ENCODE measurements around the gene MMP15. TPM values are rescaled to one million over a fixed set of nuclear protein-coding genes. Genes with fewer than 3 reads are reported as not detected.

MMP15 gene
- polyA plus RNA-seq, 1 of the 3 experiments (the other 2 are of a cell fraction) = 3.1 TPM

DNA sequence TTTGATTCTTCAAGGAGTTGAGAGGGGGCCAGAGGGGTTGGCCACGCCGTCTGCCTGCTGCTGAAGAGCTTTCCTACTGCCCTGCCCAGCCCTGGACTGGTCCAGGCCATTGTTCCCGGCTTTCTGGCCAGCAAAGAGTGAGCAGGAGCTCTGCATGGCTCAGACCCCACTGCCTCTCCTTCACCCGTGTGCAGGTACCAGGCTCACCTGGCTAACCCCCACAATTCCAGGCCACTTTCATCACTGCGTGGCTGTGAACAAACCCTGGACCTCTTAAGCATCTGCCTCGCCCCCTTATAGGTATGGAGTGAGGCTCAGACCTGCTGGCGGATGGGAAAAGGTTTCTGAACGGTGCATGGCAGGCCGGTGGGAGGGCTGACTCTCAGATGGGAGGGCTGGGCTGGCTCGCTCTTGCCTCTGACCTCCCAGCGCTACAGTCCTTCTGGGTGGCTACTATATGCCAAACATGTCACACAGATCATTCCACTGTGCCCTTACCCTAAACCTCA, 33.9 kb upstream of the MMP15 start:
- ChIA-PET CTCF (interaction anchor here (0.6 to 3.3 kb wide), 2 partner anchors 9 to 213 kb away, joined by 3 to 18 read pairs; partner anchors contain the start of genes USB1 and ZNF319), POLR2A (no interaction called here)
- H3K9me3 ChIP-seq = no peaks in the 10 kb centered on the region
- TF ChIP-seq TEAD4 (IDR thresholded peaks at IDR 0.05; ENCODE audit: borderline replicate concordance, insufficient read depth) = no peak
- no peak for TF ChIP-seq ELF1 (IDR thresholded peaks at IDR 0.05)
- TF ChIP-seq NRF1 (IDR thresholded peaks at IDR 0.05; ENCODE audit: low read depth, low read length) = no peak
- TF ChIP-seq, protein P1, sequence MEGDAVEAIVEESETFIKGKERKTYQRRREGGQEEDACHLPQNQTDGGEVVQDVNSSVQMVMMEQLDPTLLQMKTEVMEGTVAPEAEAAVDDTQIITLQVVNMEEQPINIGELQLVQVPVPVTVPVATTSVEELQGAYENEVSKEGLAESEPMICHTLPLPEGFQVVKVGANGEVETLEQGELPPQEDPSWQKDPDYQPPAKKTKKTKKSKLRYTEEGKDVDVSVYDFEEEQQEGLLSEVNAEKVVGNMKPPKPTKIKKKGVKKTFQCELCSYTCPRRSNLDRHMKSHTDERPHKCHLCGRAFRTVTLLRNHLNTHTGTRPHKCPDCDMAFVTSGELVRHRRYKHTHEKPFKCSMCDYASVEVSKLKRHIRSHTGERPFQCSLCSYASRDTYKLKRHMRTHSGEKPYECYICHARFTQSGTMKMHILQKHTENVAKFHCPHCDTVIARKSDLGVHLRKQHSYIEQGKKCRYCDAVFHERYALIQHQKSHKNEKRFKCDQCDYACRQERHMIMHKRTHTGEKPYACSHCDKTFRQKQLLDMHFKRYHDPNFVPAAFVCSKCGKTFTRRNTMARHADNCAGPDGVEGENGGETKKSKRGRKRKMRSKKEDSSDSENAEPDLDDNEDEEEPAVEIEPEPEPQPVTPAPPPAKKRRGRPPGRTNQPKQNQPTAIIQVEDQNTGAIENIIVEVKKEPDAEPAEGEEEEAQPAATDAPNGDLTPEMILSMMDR (IDR thresholded peaks at IDR 0.05) = no peak
- no peak overlapping the region for H3K4me3 ChIP-seq (ENCODE audit: low read depth in 2 of 2, low read length in 1 of 2)
- H3F3A ChIP-seq (replicated peaks; ENCODE audit: insufficient read depth) = no peaks in the 10 kb centered on the region
- no peak overlapping the region for H3K4me2 ChIP-seq
- no peak overlapping the region for H3K27ac ChIP-seq (ENCODE audit: low read depth in 2 of 2, low read length in 1 of 2)
- 92% methylated on average over 5 of the region's 11 CpGs for WGBS (ENCODE audit: low lambda C conversion rate)
- no peaks in the 10 kb centered on the region for H3K79me2 ChIP-seq (ENCODE audit: insufficient read depth)
- H3K4me1 ChIP-seq (ENCODE audit: control insufficient read depth in 1 of 2, insufficient read depth in 2 of 2, low read depth in 1 of 2, low read length in 1 of 2) = peaks cover 0 to 6% of the 10 kb centered on the region in 2 experiments; a peak in 1 of 4 replicates
- peaks cover 0 to 20% of the 10 kb centered on the region in 2 experiments for H3K36me3 ChIP-seq (replicated peaks in 1 of 2; ENCODE audit: control insufficient read depth in 1 of 2, insufficient read depth in 2 of 2, low read length in 1 of 2)
- DNase-seq = no peak
- H2AFZ ChIP-seq (ENCODE audit: low read depth) = no peak overlapping the region
- no peaks in the 10 kb centered on the region for H3K9me2 ChIP-seq
- no peaks in the 10 kb centered on the region for H4K20me1 ChIP-seq (ENCODE audit: insufficient read depth)
- no peaks in the 10 kb centered on the region for H3K27me3 ChIP-seq (ENCODE audit: insufficient read depth)
- no peak overlapping the region for H3K9ac ChIP-seq

DNA sequence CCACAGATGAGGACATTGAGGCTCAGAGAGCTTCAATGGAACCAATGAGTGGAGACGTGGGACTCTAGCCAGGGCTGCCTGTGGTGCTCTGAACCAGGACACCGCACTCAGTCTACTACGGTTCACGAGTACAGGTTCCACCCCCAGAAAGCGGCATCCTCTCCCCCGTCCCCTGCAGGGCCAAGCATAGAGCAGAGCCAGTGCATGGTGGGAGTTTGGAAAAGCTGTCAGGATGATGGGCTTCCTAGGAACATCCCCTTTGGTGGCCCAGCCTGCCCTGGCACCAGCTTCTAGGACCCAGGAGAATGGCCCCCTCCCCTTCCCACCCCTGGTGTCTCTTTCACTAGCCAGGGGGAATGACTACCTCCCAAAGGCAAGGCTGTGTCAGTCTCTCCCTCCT, 33.5 kb upstream of the MMP15 start:
- no peak for DNase-seq
- Histone ChIP-seq H3K36me3 (replicated peaks in 1 of 2; ENCODE audit: control insufficient read depth in 1 of 2, insufficient read depth in 2 of 2, low read length in 1 of 2) (peaks cover 0 to 25% of the 10 kb centered on the region in 2 experiments), H3K9ac (no peak overlapping the region), H3K4me2 (no peak overlapping the region), H3K27me3 (ENCODE audit: insufficient read depth) (no peaks in the 10 kb centered on the region), H3K79me2 (ENCODE audit: insufficient read depth) (no peaks in the 10 kb centered on the region), H3F3A (replicated peaks; ENCODE audit: insufficient read depth) (no peaks in the 10 kb centered on the region), H3K4me3 (ENCODE audit: low read depth in 2 of 2, low read length in 1 of 2) (no peak overlapping the region), H3K4me1 (ENCODE audit: control insufficient read depth in 1 of 2, insufficient read depth in 2 of 2, low read depth in 1 of 2, low read length in 1 of 2) (peaks cover 0 to 6% of the 10 kb centered on the region in 2 experiments; a peak in 1 of 4 replicates), H2AFZ (ENCODE audit: low read depth) (no peak overlapping the region), H3K9me2 (no peaks in the 10 kb centered on the region), H4K20me1 (ENCODE audit: insufficient read depth) (no peaks in the 10 kb centered on the region), H3K27ac (ENCODE audit: low read depth in 2 of 2, low read length in 1 of 2) (no peak overlapping the region), H3K9me3 (no peaks in the 10 kb centered on the region)
- POLR2A ChIA-PET = no interaction called here
- CTCF ChIA-PET = interaction anchor here (1.2 to 3.3 kb wide), 3 partner anchors 8 to 92 kb away, joined by 4 to 18 read pairs (median 5); partner anchors contain the start of genes USB1 and ZNF319
- WGBS (ENCODE audit: low lambda C conversion rate) = 98% methylated on average over 6 of the region's 6 CpGs
- TF ChIP-seq, protein P2, sequence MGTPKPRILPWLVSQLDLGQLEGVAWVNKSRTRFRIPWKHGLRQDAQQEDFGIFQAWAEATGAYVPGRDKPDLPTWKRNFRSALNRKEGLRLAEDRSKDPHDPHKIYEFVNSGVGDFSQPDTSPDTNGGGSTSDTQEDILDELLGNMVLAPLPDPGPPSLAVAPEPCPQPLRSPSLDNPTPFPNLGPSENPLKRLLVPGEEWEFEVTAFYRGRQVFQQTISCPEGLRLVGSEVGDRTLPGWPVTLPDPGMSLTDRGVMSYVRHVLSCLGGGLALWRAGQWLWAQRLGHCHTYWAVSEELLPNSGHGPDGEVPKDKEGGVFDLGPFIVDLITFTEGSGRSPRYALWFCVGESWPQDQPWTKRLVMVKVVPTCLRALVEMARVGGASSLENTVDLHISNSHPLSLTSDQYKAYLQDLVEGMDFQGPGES (IDR thresholded peaks at IDR 0.05; ENCODE audit: low read depth, low read length) = no peak
- TF ChIP-seq EZH2phosphoT487 (IDR thresholded peaks at IDR 0.05; ENCODE audit: borderline replicate concordance, low read depth) = no peak
- TF ChIP-seq, protein P3, sequence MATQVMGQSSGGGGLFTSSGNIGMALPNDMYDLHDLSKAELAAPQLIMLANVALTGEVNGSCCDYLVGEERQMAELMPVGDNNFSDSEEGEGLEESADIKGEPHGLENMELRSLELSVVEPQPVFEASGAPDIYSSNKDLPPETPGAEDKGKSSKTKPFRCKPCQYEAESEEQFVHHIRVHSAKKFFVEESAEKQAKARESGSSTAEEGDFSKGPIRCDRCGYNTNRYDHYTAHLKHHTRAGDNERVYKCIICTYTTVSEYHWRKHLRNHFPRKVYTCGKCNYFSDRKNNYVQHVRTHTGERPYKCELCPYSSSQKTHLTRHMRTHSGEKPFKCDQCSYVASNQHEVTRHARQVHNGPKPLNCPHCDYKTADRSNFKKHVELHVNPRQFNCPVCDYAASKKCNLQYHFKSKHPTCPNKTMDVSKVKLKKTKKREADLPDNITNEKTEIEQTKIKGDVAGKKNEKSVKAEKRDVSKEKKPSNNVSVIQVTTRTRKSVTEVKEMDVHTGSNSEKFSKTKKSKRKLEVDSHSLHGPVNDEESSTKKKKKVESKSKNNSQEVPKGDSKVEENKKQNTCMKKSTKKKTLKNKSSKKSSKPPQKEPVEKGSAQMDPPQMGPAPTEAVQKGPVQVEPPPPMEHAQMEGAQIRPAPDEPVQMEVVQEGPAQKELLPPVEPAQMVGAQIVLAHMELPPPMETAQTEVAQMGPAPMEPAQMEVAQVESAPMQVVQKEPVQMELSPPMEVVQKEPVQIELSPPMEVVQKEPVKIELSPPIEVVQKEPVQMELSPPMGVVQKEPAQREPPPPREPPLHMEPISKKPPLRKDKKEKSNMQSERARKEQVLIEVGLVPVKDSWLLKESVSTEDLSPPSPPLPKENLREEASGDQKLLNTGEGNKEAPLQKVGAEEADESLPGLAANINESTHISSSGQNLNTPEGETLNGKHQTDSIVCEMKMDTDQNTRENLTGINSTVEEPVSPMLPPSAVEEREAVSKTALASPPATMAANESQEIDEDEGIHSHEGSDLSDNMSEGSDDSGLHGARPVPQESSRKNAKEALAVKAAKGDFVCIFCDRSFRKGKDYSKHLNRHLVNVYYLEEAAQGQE (IDR thresholded peaks at IDR 0.05; ENCODE audit: low read depth, low read length) = no peak
- TF ChIP-seq SIN3A (IDR thresholded peaks at IDR 0.05; ENCODE audit: borderline replicate concordance, low read depth, low read length) = no peak
- TF ChIP-seq YY1 (IDR thresholded peaks at IDR 0.05; ENCODE audit: low read depth) = no peak
- TF ChIP-seq, protein P4, sequence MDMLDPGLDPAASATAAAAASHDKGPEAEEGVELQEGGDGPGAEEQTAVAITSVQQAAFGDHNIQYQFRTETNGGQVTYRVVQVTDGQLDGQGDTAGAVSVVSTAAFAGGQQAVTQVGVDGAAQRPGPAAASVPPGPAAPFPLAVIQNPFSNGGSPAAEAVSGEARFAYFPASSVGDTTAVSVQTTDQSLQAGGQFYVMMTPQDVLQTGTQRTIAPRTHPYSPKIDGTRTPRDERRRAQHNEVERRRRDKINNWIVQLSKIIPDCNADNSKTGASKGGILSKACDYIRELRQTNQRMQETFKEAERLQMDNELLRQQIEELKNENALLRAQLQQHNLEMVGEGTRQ (IDR thresholded peaks at IDR 0.05; ENCODE audit: borderline replicate concordance, low read depth, low read length) = no peak
- no peak for TF ChIP-seq TCF12 (IDR thresholded peaks at IDR 0.05)
- TF ChIP-seq FOXJ3 (CRISPR knock-in tag; IDR thresholded peaks at IDR 0.05) = no peak
- TF ChIP-seq GABPA (IDR thresholded peaks at IDR 0.05; ENCODE audit: low read depth) = no peak
- TF ChIP-seq FOXM1 (IDR thresholded peaks at IDR 0.05; ENCODE audit: low read depth) = no peak
- TF ChIP-seq TAF1 (IDR thresholded peaks at IDR 0.05; ENCODE audit: borderline replicate concordance, low read depth, low read length) = no peak
- TF ChIP-seq ELF1 (IDR thresholded peaks at IDR 0.05) = no peak
- TF ChIP-seq RFX5 (IDR thresholded peaks at IDR 0.05; ENCODE audit: low read length) = no peak
- TF ChIP-seq, protein P5, sequence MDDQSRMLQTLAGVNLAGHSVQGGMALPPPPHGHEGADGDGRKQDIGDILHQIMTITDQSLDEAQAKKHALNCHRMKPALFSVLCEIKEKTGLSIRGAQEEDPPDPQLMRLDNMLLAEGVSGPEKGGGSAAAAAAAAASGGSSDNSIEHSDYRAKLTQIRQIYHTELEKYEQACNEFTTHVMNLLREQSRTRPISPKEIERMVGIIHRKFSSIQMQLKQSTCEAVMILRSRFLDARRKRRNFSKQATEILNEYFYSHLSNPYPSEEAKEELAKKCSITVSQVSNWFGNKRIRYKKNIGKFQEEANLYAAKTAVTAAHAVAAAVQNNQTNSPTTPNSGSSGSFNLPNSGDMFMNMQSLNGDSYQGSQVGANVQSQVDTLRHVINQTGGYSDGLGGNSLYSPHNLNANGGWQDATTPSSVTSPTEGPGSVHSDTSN (IDR thresholded peaks at IDR 0.05) = no peak
- no peak for TF ChIP-seq CHD2 (IDR thresholded peaks at IDR 0.05; ENCODE audit: low read length, partially characterized antibody)
